Gastrocnemius medialis (tissue), 4 donors: ENCODE data around the gene HBS1L.

ENCODE experiments used
- CTCF ChIP-seq, 5 experiments: fragments of 450-650 bp in 3 of 5; fragments of 200-600 bp in 2 of 5; sonication (generic) in 2 of 5; IDR thresholded peaks in 4 of 5; conservative IDR thresholded peaks in 1 of 5; 1 replicate in 4 of 5; 2 replicates in 1 of 5; pipeline ENCODE4 v1.5.1; 2016 to 2019; ENCODE audit warnings: antibody characterized with exemption in 5 of 5, mild to moderate bottlenecking in 3 of 5, moderate library complexity in 3 of 5
- POLR2A ChIP-seq, 2 donors: fragments of 450-650 bp; IDR thresholded peaks; one replicate each; pipeline ENCODE4 v1.6.1; 2017; ENCODE audit warnings: antibody characterized with exemption in 2 of 2, mild to moderate bottlenecking in 2 of 2, moderate library complexity in 2 of 2

GRCh38 chr6:135085700-135086413 lies 31.2 kb upstream of the HBS1L start:
- TF ChIP-seq POLR2A (IDR thresholded peaks at IDR 0.05) (no peak), CTCF (IDR thresholded peaks at IDR 0.05 in 4 of 5, conservative IDR thresholded peaks at IDR 0.05 in 1 of 5) (no peak)
